HG03196 (cell line): ENCODE data around the gene VWF.

Experiments used
- ATAC-seq: cut with Tn5 transposase; IDR thresholded peaks from one replicate; pipeline ENCODE4 v1.9.1; 2021; ENCODE audit not compliant: unreplicated experiment

VWF gene

GRCh38 chr12:5966486-5967095 lies 157.9 kb downstream of the VWF start:
- no peak for ATAC-seq

DNA sequence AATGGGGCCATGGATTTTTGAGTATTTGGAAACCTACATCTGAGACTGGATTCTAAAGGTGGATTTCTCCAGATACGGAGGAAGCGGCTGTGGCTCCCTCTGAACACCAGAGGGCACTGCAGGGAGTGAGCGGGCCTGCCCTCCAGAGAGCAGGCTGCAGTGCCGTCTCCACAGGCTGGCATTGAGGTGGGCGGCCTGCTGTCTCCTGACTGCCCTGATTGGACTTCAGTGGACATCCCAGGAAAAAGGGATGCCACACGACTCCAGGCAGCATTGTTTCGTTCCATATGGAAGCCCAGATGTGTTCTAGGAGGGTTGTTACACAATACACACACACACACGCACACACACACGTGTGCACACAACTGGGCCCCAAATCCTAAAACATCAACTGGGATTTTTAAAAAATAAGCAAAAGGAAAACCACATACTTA lies 158.5 kb downstream of the VWF start:
- ATAC-seq = no peak

GRCh38 chr12:5964913-5965900 lies 159.3 kb downstream of the VWF start:
- no peak for ATAC-seq

GRCh38 chr12:5963515-5963914 lies 161.0 kb downstream of the VWF start:
- ATAC-seq = no peak

GRCh38 chr12:5960783-5961182 lies 163.7 kb downstream of the VWF start:
- ATAC-seq = no peak

DNA sequence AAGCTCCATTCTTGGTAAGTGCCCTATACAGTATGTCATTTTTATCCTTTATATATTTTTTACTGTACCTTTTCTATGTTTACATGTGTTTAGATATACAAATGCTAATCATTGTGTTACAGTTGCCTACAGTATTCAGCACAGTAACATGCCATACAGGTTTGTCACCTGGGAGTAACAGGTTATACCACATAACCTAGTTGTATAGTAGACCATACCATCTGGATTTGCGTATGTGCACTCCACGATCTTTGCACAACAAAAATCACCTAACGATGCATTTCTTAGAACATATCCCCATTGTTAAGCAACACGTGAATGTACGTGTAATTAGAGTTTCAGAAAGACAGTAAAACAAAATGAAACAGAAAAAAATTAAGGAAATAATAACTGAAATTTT lies 167.5 kb downstream of the VWF start:
- no peak for ATAC-seq

DNA sequence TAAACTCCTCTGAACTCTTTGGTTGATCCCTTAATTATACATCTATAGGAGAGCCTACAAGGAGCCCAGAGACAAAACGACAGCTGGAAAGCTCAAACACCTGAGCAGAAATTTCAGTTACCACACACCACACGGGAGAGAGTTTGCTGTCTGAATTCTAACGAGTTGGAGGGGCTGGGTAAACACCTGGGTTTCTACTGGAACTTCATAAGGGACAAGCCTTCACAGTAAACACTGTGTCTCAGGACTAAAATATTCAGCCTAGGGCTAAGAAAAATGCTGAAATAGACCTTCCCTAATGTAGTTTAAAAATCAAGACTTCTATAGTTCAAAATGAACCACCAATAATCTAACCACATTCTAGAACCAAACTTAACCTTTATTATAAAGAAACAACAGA lies 169.8 kb downstream of the VWF start:
- no peak for ATAC-seq

DNA sequence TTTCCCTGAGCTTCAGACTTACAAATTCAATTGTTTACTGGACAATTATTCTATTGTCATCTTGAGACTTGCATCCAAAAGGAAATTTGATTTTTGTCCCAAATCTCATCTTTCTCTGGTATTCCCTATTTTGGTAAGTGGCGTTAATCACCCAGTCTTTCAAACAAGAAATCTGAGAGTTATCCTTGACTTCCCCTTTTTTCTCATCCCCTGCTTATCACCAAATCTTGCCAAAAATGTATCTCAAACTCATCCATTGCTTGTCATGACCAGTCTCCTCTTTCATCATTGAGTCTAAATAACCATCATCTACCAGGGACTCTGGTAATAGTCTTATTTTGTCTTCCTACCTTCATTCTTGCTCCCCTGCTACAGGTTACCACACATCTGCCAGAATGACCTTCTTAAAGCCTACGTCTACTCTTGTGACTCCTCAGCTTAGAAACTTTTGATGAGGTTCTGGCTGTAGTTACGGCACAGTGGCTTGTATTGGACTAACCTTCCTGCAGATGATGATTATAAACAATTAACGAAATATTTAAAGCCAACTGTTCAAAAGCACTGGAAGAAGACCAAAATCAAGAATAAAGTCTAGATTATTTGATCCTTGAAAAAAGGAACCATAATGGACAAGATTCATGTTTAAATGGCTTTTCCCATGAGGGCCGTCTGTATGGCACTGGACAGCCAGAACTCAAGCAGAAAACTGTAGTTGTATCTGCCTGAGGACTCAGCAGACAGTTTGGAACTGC lies 170.5 kb downstream of the VWF start:
- no peak for ATAC-seq

GRCh38 chr12:5952031-5952430 lies 172.4 kb downstream of the VWF start:
- ATAC-seq = no peak

DNA sequence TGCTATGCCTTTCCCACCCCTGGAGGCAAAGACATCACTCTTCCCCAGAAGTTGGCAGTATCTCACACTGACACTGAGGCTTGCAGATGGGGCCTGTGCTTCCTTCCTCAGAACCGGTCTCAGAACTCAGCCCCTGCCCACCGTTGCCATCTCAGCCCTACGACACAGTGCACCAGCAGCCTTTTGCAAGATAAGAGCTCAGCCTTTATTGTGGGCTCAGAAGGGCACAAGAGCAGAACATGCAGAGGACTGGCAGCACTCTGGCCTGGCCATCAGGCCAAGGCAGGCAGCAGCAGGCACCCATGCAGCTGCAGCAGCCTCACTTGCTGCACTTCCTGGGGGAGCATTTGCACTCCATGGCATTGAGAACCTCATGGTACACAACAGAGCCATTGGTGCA lies 175.8 kb downstream of the VWF start:
- no peak for ATAC-seq

- no peak for ATAC-seq
Measured at GRCh38 chr12:5947006-5947405, 177.5 kb downstream of the VWF start.

- no peak for ATAC-seq
Measured at GRCh38 chr12:5946388-5946787, 178.1 kb downstream of the VWF start.

- no peak for ATAC-seq
Measured at GRCh38 chr12:5945071-5946008, 179.1 kb downstream of the VWF start, which contains the start of gene ANO2. Gene ANO2, minus strand, starts transcription at chr12:5945259. Its CDS starts 42 bp downstream, at chr12:5945217.

GRCh38 chr12:5944688-5945070 lies 179.8 kb downstream of the VWF start:
- ATAC-seq = no peak

GRCh38 chr12:5944053-5944452 lies 180.4 kb downstream of the VWF start:
- no peak for ATAC-seq

- no peak for ATAC-seq
Measured at GRCh38 chr12:5941907-5942306, 182.6 kb downstream of the VWF start.

DNA sequence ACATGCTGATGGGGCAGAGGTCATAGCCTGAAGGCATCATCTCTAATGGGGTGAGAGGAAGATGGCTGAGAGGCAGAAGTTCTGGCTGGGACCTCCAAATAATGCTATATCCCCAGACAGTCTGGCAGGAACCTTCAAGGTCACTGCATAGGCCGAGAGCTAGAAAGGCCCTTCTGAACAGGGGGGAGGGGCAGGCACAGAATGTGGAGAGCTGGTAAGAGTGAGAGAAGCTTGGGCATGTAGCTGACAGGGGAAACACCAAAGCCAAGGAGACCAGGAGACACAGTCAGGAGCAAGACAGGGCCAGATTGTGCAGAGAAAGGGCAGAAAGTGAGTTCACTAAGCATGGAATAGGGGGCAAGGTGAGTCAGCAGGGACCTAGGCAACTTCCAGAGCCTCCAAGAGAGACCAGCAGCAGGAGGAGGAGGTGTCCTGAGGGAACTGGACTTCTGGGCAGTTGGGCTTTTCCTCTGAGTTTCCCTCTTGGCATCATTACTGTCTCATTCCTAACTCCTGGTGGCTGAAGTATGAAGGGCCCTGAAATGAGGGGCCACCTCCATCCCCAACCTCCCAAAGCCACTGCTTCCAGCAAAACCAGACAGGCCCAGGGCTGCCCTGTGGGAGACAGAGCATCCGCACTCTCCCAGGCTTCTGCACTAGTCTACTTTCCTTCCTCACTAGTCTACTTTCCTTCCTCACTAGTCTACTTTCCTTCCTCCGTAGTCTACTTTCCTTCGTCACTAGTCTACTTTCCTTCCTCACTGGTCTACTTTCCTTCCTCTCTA lies 196.5 kb downstream of the VWF start:
- ATAC-seq = no peak

DNA sequence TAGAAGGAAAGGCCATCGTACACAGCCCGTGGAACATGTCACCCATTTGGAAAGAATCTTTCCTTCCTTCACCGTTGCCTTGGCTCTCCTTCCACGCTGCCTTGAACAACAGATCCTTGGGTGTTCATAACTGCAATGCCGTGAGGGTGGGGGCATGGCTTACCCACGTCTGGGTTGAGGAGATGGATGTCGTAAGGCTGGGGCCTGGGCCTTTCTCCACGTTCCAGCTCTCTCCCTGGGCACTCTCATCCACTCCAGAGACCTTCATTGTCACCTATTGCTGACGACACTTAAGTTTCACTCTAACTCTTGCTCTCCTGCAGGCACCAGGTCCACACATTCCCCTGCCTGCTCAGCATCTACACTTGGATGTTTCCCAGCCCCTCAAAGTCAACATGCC lies 198.8 kb downstream of the VWF start:
- ATAC-seq = no peak

DNA sequence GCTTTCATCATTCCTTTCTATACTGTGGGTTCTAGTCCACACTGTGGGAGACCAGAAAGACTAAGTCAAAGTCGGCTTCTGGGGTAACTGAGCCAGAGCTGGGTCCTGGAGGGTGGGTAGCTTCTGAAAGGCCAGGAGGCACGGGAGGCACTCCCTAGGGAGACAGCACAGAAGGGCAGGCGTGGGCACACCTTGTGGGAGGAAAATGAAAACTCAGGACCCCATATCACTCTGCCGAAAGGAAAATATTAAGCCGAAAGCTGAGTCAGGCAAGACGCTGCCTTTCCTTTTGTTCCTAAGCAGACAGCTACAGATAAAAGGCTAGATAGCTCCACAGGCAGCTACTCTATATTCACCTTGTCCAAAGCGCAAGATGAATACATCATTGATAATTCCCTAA lies 200.1 kb downstream of the VWF start:
- no peak for ATAC-seq

- no peak for ATAC-seq
Measured at GRCh38 chr12:5923751-5924150, 200.7 kb downstream of the VWF start.
